AG10803 (cell line): ENCODE measurements around the gene FOXN3.
A peak's percentile ranks its signal among the peaks of the same experiment; 100 is the strongest.

Source experiments
- DNase-seq: peaks from one replicate; pipeline ENCODE4 v3.0.0; 2010; ENCODE audit warnings: low read depth
- H3K4me3 ChIP-seq: 2 replicates; pipeline ENCODE4 v1.5.1; 2011; ENCODE audit warnings: mild to moderate bottlenecking, low read length, control low read depth
- TF ChIP-seq, protein P1 (sequence below): conservative IDR thresholded peaks from 2 replicates; pipeline ENCODE4 v1.5.1; 2011; ENCODE audit warnings: mild to moderate bottlenecking, low read length, control low read depth, inconsistent platforms

FOXN3 gene

DNA sequence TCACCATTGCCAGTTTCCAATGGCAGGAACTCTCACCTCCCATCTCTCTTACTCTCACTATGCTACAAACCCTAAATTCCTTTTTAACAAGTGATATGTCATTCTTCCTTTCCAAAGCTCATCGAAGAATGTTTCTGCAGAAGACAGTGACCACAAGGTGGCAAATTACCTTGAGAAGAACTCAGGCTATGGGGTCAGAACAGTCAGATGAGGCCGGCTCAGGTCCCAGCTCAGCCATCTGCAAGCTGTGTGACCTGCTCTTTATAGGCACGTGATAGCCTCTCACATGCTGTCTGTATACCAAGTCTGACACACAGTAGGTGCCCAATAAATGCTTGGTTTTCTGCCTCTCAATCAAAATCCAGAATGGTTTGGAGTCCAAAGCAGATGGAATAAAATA, 80.7 kb downstream of the FOXN3 start:
- no peak for DNase-seq
- H3K4me3 ChIP-seq, result no peak overlapping the region
- TF ChIP-seq, protein P1, sequence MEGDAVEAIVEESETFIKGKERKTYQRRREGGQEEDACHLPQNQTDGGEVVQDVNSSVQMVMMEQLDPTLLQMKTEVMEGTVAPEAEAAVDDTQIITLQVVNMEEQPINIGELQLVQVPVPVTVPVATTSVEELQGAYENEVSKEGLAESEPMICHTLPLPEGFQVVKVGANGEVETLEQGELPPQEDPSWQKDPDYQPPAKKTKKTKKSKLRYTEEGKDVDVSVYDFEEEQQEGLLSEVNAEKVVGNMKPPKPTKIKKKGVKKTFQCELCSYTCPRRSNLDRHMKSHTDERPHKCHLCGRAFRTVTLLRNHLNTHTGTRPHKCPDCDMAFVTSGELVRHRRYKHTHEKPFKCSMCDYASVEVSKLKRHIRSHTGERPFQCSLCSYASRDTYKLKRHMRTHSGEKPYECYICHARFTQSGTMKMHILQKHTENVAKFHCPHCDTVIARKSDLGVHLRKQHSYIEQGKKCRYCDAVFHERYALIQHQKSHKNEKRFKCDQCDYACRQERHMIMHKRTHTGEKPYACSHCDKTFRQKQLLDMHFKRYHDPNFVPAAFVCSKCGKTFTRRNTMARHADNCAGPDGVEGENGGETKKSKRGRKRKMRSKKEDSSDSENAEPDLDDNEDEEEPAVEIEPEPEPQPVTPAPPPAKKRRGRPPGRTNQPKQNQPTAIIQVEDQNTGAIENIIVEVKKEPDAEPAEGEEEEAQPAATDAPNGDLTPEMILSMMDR, result no peak

DNA sequence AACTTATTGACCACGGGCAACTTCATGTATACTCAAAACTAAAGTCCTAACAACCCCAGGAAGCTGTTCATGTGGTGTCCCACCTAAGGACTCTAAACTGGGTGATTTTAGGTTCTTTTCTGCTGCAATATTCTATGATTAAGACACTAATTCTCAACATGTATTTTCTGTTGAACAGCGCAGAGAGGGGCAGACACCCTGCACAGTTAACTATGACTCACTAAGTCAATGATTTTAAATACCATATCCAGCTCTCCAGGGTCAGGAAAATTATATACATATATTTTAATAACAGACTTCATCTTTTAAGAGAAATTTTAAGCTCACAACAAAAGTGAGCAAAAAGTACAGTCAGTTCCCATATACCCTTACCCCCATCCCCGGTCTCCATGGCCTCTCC, 85.0 kb downstream of the FOXN3 start:
- TF ChIP-seq, protein P1, result no peak
- H3K4me3 ChIP-seq, result no peak overlapping the region
- DNase-seq, result no peak

DNA sequence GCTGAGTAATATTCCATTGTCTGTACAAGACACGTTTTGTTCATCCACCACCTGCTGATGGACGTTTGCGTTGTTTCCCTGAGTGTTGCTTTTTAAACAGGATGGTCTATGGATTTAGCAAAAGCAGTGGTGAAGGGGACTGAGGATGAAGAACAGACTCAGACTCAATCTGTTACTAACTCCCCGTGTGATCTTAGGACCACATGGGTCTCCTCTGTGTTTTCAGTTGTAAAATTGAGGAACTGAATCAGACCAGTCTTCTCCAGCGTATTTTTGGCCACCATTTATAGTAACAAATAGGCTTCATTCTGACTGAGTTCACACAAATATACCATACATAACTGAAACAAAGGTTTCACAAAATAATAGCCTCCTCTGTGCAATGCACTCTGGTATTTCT, 85.6 kb downstream of the FOXN3 start:
- no peak overlapping the region for H3K4me3 ChIP-seq
- DNase-seq, result no peak
- TF ChIP-seq, protein P1, result no peak

DNA sequence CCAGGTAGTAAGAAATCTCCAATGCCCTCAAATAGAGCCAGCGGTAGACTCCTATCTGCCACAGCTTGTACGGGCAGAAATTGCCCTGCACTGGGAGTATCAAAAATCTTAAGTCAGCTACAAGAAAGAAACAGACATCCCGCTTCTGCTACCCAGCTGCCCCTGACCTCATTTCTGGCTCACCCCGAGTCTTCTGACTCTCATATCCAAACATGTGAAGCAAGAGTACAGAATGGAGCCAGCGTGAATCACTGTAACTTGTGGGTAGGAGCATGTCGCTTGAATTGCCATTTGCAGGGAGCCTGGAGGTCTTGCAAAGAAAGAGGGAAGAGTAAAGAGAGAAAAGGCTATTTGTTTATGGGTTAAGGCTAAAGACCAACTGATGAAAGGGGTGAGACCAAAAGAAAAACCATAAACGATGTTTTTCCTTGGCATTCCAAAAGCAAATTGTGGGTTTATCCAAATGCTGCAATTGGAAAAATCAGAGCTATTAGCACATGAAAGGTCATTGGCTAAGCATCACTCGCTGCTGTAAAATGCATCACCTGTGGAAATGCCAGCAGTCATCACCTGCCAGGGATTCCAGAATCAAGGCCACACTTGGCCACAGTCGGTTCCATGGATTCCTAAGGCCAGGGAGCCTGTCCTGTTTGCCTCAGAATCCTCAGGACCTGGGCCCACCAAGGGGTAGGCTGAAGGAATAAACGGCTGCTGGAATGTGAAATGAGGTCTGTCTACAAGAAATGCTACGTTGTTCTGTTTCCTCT, 86.6 kb downstream of the FOXN3 start:
- peak; percentile 90 for DNase-seq

DNA sequence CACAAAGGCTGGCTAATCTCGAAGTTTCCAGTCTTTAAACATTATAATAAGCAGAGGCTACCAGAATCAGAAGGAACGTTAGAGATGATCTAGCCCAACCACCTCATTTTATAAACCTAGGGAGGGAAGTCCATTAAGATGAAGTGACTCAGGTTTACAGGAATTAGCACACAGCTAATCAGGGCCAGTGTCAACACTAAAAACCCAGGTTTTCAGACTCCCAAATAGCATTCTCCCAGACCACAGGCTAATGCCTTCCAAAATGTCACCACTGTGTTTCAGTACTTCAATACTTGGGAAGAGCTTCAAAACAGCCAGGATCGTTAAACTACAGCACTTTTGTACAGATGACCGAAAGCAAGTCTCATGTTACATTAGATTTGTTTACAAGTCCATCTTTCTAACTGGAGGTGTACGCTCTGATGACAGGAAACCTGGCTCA, 89.2 kb downstream of the FOXN3 start:
- H3K4me3 ChIP-seq, result no peak overlapping the region
- DNase-seq, result peak; percentile 60
- TF ChIP-seq, protein P1, result no peak

More for the DNA sequence above, 86.6 kb downstream of the FOXN3 start:
- TF ChIP-seq, protein P1, result no peak
- H3K4me3 ChIP-seq, result no peak overlapping the region

DNA sequence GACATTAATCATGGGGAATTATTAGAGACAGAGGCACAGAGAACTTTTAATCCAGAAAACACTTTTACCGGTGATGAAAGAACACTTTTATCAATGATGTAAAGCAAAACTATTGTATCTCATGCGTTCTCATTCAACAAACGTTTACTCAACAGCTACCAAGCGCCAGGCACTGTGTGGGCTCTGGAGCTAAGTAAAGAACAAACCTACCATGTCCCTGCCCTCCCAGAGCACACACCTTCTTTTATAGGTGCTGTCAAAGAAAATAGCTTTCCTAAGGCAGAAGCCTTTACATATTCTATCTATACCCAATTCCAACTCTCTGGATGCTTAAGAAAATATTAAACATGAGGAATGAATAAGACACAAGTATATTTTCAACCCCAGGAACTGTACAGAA, 91.1 kb downstream of the FOXN3 start:
- TF ChIP-seq, protein P1, result no peak
- H3K4me3 ChIP-seq, result no peak overlapping the region
- DNase-seq, result no peak

DNA sequence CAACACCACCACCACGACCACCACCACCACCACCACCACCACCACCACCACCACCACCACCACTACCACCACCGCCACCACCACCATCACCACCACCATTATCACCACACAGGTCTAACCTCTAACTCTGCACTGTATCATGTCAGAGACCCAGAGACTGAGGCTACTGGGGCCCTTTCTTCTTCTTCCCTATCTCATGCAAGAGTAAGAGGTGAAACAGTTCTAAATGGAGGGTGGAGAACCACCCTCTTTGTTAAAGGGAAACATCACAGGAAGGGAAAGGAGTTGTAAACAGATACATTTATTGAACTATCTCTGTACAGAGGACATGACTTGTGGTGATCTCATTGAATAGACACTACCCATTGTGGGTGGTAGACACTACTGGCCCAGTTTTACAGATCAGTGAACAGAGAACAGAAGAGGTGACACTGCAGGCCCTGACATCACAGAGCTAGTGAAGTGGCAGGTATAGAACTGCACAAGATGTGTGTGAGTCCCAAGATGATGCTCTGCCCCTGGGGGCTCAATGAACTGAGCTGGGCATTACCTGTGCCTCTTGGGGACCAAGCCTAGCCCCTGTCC, 91.6 kb downstream of the FOXN3 start:
- no peak for DNase-seq
- TF ChIP-seq, protein P1, result no peak
- no peak overlapping the region for H3K4me3 ChIP-seq
